IPS-18c (cell line): ENCODE measurements around the gene PKIB.

ENCODE experiments used
- H3K4me3 ChIP-seq: 2 replicates; pipeline ENCODE4 v1.7.0; 2013; ENCODE audit warnings: low read depth, mild to moderate bottlenecking, low read length, moderate library complexity; ENCODE audit not compliant: insufficient read depth
- H3K9me3 ChIP-seq: one replicate; pipeline ENCODE4 v1.6.1; 2013; ENCODE audit warnings: mild to moderate bottlenecking, low read length, moderate library complexity; ENCODE audit not compliant: control insufficient read depth, insufficient read depth

Gene PKIB

DNA sequence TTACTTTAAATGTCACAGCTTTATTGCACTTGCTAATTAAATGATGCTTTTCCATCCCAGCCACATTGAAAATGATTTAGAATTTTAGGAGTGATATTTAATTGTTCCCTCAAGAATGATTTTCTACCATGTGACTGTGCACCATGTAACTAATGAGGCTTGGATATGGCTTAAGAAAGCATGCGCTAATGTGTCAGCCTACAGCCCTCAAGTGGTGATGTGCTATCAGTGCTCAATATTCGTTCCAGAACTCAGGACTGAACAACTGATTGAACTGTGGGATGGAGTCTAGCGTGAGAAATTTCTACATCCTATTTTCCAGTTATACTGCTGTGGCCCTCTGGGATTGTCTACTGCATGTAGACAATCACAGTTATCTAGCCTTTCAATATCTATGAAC lies 71.5 kb downstream of the PKIB start:
- Histone ChIP-seq H3K9me3 (no peaks in the 10 kb centered on the region), H3K4me3 (no peak overlapping the region)

DNA sequence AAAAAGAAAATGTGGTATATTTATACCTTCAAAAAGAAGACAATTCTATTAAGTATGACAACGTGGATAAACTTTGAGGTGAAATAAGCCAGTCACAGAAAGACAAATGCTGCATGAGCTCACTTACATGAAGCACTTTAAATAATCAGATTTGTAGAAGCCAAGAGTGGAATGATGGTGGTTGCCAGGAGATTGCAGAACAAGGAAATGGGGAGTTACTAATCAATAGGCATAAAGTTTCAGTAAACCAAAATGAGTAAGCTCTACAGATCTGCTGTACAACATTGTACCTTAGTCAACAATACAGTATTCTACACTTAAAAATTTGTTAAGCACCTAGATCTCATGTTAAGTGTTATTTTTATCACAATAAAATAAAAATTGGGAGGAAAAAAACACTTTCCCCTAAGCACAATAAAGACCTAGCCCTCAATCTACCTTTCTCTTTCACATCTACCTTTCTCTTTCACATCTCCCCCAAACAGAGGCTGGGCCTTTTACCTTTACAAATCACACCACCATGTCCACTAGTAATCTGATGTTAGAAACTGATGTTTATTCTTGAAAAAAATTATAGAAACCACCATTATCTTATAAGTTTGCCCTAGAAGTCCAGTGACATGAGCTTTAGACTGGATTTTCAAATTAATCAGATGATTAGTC lies 73.9 kb downstream of the PKIB start:
- no peaks in the 10 kb centered on the region for H3K9me3 ChIP-seq
- H3K4me3 ChIP-seq, result no peak overlapping the region

- H3K4me3 ChIP-seq, result no peak overlapping the region
- H3K9me3 ChIP-seq, result no peaks in the 10 kb centered on the region
These were observed 82.0 kb downstream of the PKIB start for GRCh38 chr6:122692175-122692598.

DNA sequence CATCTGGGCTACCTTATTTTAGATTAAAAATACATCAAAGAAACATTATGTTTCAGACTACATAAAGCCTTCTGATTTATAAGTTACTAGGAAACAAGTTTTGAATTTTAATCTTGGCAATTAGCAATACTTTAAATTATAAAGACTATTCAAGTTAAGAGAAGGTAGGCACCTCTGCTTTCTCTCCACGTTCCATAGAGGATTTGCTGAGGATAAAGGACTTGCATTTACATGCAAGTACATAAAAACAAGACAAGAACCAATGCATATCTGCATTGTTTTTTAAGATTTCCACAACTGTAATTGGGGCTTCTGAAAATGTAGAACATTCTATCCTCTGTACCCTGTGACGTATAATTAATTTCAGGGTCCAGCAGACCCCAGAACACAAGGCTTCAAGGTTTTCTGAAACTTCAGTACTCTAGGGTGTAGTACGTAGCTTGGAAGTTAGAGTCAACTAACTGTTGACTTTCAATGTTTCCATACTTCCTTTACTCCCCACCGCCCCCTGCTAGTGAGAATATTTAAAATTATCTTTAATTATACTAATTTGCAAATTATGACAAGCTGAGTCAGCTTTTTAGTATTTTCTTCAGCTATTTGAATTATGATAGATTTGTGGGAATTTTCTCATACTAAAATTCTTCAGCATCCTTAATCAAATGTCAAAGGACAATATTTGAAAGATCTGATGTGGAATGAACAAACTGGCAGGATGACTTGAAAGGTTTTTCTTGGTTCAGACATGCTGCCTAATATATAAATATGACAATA lies 82.8 kb downstream of the PKIB start:
- Histone ChIP-seq H3K9me3 (no peaks in the 10 kb centered on the region), H3K4me3 (no peak overlapping the region)

GRCh38 chr6:122694075-122694474 lies 83.9 kb downstream of the PKIB start:
- Histone ChIP-seq H3K4me3 (no peak overlapping the region), H3K9me3 (no peaks in the 10 kb centered on the region)

DNA sequence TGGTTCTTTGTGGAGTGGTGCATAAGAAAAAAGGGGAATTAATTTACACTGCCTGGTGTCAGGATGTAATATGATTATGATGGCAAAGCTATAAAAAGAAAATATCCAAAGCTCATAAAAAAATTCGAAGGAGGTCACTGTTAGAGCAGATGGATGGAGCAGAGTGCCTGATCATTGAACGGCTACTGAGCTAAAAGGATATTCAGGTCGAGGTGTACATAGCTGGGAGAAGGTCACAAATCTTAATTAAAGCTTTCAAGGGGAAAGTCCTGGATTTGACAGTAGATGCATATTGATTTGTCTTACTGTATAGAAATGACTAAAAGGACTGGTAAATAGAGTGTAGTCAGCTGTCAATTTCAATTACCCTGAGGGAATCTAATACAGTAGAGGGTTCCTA lies 84.4 kb downstream of the PKIB start:
- Histone ChIP-seq H3K9me3 (no peaks in the 10 kb centered on the region), H3K4me3 (no peak overlapping the region)

- Histone ChIP-seq H3K9me3 (no peaks in the 10 kb centered on the region), H3K4me3 (no peak overlapping the region)
These were observed 85.0 kb downstream of the PKIB start for GRCh38 chr6:122695188-122695587.

DNA sequence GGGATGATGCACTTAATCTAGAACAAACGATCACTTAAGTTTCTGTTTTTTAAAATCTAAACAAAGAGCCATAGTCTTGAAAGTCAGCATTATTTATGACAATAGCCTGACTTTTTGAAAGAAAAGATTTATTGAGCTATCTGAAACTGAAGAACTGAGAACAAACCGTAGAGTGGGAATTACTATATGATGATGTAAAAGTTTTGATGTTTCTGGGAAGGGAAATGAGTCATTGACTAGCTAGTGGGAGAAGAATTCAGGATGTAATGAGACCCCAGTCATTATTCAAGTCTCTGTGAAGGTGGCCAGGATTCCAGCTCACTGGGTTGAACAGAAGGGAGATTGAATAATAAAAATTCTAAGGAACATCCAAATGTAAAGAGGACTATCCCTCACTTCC lies 85.9 kb downstream of the PKIB start:
- Histone ChIP-seq H3K9me3 (no peaks in the 10 kb centered on the region), H3K4me3 (no peak overlapping the region)

- no peaks in the 10 kb centered on the region for H3K9me3 ChIP-seq
- no peak overlapping the region for H3K4me3 ChIP-seq
These were observed 86.6 kb downstream of the PKIB start for GRCh38 chr6:122696853-122697252.

- H3K4me3 ChIP-seq, result no peak overlapping the region
These were observed 87.3 kb downstream of the PKIB start for GRCh38 chr6:122697458-122697857.

GRCh38 chr6:122701666-122702065 lies 91.5 kb downstream of the PKIB start:
- no peak overlapping the region for H3K4me3 ChIP-seq

More at GRCh38 chr6:122697458-122697857, 87.3 kb downstream of the PKIB start:
- no peaks in the 10 kb centered on the region for H3K9me3 ChIP-seq

GRCh38 chr6:122702841-122703240 lies 92.6 kb downstream of the PKIB start:
- Histone ChIP-seq H3K4me3 (no peak overlapping the region), H3K9me3 (no peaks in the 10 kb centered on the region)

More at GRCh38 chr6:122701666-122702065, 91.5 kb downstream of the PKIB start:
- no peaks in the 10 kb centered on the region for H3K9me3 ChIP-seq

DNA sequence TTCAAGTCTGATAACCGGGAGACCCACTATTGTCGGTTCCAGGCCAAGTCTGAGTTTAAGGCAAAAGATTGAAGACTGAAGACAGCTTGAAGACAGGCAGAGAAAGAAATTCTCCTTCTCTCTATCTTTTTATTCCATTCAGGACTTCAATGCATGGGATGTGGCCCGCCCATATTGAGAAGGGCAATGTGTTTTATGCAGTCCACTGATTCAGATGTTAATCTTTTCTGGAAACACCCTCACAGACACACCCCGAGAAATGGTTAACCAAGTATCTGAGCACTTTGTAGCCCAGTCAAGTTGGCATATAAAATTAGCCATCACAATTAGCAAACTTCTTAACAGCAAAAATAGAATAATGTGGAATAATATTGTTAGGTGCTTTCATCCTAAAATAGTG lies 93.9 kb downstream of the PKIB start:
- Histone ChIP-seq H3K4me3 (no peak overlapping the region), H3K9me3 (no peaks in the 10 kb centered on the region)

GRCh38 chr6:122709922-122710512 lies 99.8 kb downstream of the PKIB start:
- Histone ChIP-seq H3K4me3 (no peak overlapping the region), H3K9me3 (no peaks in the 10 kb centered on the region)

DNA sequence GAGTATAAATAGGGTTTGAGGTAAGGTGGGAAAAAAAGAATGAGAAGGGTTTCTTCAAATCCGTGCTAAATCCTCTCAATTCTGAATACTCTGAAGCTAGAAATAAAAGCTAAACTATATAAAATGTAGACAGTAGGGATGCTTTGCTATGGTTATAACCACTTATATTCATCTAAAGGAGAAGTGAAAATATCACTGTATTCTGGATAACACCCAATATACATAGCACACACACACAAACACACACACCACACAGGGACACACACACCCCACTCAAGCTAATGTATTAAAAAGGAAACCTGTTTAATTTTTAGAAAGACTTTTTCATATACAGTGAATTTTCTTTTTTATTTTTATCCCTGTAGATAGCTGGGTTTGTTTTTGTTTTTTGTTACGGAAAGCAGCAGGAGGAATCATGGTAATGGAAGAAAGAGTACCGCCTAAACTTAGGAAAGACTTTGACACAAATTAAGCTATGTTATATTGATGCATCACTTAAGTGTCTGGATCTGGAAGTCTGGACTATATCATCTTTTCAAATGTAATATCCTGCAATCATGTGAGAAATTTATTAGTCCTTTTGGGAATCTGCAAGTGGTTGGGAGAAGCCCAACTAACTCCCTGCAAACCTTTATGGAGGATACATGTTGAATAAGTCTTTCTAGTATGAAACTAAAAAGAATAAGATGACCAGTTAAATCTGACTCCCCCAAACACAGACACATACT lies 100.9 kb downstream of the PKIB start:
- H3K9me3 ChIP-seq, result no peaks in the 10 kb centered on the region
- H3K4me3 ChIP-seq, result no peak overlapping the region

GRCh38 chr6:122712093-122712447 lies 101.9 kb downstream of the PKIB start:
- Histone ChIP-seq H3K4me3 (no peak overlapping the region), H3K9me3 (no peaks in the 10 kb centered on the region)

- H3K4me3 ChIP-seq, result no peak overlapping the region
- no peaks in the 10 kb centered on the region for H3K9me3 ChIP-seq
These were observed 102.4 kb downstream of the PKIB start for GRCh38 chr6:122712448-122713137.
